B cell (primary cell): ENCODE results near the gene ARHGDIG.

ENCODE experiments used
- EZH2 ChIP-seq: IDR thresholded peaks from 2 replicates; pipeline ENCODE4 v1.6.1; 2012; ENCODE audit warnings: borderline replicate concordance, low read depth, mild to moderate bottlenecking, moderate library complexity, low read length; ENCODE audit not compliant: insufficient read depth, poor library complexity, severe bottlenecking
- TF ChIP-seq, protein P1 (sequence below): fragments of 200-600 bp; IDR thresholded peaks from one replicate; pipeline ENCODE4 v1.8.0; 2022; ENCODE audit warnings: antibody characterized with exemption, mild to moderate bottlenecking

DNA sequence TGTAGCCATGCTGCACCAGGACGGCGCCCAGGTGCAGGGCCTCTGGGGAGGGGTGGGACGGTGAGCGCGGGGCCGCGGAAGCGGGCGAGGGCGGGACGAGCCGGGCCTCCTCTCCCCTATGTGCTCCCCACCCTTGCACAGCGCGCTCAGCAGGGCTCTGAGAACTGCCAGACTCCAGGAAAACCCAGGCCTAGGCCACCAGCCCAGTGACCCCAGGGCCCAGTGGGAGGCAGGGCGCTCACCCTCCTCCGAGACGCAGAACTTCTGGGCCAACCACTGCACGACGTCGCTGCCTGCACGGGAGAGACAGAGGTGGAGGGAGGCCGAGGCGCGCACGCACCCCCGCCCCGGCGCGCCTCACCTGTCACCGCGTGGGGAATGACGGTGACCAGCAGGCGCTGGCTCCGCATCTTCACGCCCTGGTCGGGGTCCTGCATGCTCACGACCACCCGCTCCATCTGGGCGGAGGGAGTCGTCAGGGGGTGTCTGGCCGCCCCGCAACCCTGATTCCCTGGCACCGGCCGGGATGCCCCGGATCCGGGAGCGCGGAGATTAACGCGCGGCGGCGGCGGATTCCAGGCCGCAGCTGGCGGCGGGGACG is 5.2 kb upstream of the ARHGDIG start:
- TF ChIP-seq, protein P1, sequence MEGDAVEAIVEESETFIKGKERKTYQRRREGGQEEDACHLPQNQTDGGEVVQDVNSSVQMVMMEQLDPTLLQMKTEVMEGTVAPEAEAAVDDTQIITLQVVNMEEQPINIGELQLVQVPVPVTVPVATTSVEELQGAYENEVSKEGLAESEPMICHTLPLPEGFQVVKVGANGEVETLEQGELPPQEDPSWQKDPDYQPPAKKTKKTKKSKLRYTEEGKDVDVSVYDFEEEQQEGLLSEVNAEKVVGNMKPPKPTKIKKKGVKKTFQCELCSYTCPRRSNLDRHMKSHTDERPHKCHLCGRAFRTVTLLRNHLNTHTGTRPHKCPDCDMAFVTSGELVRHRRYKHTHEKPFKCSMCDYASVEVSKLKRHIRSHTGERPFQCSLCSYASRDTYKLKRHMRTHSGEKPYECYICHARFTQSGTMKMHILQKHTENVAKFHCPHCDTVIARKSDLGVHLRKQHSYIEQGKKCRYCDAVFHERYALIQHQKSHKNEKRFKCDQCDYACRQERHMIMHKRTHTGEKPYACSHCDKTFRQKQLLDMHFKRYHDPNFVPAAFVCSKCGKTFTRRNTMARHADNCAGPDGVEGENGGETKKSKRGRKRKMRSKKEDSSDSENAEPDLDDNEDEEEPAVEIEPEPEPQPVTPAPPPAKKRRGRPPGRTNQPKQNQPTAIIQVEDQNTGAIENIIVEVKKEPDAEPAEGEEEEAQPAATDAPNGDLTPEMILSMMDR: no peak
- TF ChIP-seq EZH2: no peak
